Measurements from ENCODE around the gene PDE4D.

PDE4D gene

DNA sequence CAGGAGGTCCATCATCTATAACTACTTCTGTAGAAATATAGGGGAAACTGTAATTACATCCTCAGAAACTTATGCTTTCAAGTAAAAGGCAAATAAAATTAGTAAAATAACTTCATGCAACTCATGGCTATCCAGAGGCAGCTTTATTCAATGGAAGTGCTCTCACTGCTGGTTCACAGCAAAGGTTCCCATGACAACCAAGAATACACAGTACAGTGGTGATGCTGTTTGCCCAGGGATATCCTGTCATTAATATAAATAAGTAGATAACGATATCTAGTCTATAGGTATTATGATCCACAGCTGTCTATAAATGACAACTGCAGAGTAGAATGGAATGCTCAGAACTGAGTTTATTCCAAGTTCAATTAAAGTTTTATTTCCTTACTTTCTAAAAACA is 390.3 kb downstream of the PDE4D start:
- H3K79me1 ChIP-seq (ENCODE audit: low read depth, low read length) = no peaks in the 10 kb centered on the region
- no peak overlapping the region for H4K91ac ChIP-seq (ENCODE audit: low read depth, low read length, poor library complexity)
- no peak overlapping the region for H2BK5ac ChIP-seq (ENCODE audit: low read length)
- H3K4ac ChIP-seq (ENCODE audit: low read length) = no peak overlapping the region
- H3K18ac ChIP-seq (ENCODE audit: low read length) = no peak overlapping the region
- H3K14ac ChIP-seq (ENCODE audit: low read length) = no peak overlapping the region
- H3K4me2 ChIP-seq (ENCODE audit: insufficient read depth, low read length, poor library complexity, severe bottlenecking) = no peak overlapping the region
- no CpG with 5 or more reads among the region's 1 CpG for WGBS, 2 donors (ENCODE audit: extremely low coverage in 2 of 2, insufficient read length in 2 of 2, insufficient replicate concordance in 1 of 2)
- H2BK12ac ChIP-seq (ENCODE audit: low read length) = no peak overlapping the region
- H3K27me3 ChIP-seq (ENCODE audit: control insufficient read depth in 3 of 3, insufficient read depth in 3 of 3, low read depth in 1 of 3, low read length in 3 of 3) = no peaks in the 10 kb centered on the region
- no peak overlapping the region for H2BK15ac ChIP-seq (ENCODE audit: low read length)
- no peak overlapping the region for H3K9ac ChIP-seq (ENCODE audit: low read depth, low read length, poor library complexity)
- no peak overlapping the region for H3K23ac ChIP-seq (ENCODE audit: low read depth, low read length, poor library complexity)
- H3K4me1 ChIP-seq (ENCODE audit: control insufficient read depth in 2 of 2, insufficient read depth in 1 of 2, low read depth in 1 of 2, low read length in 2 of 2) = peaks cover 0 to 7% of the 10 kb centered on the region in 2 donors
- H3K36me3 ChIP-seq (replicated peaks in 1 of 2; ENCODE audit: control insufficient read depth in 2 of 2, insufficient read depth in 2 of 2, low read length in 2 of 2) = no peaks in the 10 kb centered on the region
- H2AK5ac ChIP-seq (ENCODE audit: low read depth, low read length) = no peak overlapping the region
- H3K9me3 ChIP-seq (replicated peaks in 1 of 2; ENCODE audit: control insufficient read depth in 2 of 2, insufficient read depth in 1 of 2, low read depth in 1 of 2, low read length in 2 of 2) = peaks cover 0 to 3% of the 10 kb centered on the region in 2 donors
- no peak overlapping the region for H2BK120ac ChIP-seq (ENCODE audit: low read depth, low read length)
- no peak overlapping the region for H3K4me3 ChIP-seq (ENCODE audit: low read length in 2 of 2)
- no peak overlapping the region for H4K8ac ChIP-seq (ENCODE audit: low read depth, low read length)
- no peak overlapping the region for H3K27ac ChIP-seq (replicated peaks; ENCODE audit: low read length)
- H2AFZ ChIP-seq (ENCODE audit: low read length) = no peak overlapping the region
- DNase-seq (ENCODE audit: low spot score) = no peak

- DNase-seq (ENCODE audit: low spot score) = no peak
- no peaks in the 10 kb centered on the region for H3K79me1 ChIP-seq (ENCODE audit: low read depth, low read length)
- no peak overlapping the region for H2AFZ ChIP-seq (ENCODE audit: low read length)
- H3K4ac ChIP-seq (ENCODE audit: low read length) = no peak overlapping the region
- H4K91ac ChIP-seq (ENCODE audit: low read depth, low read length, poor library complexity) = no peak overlapping the region
- H2BK120ac ChIP-seq (ENCODE audit: low read depth, low read length) = no peak overlapping the region
- no peak overlapping the region for H3K4me2 ChIP-seq (ENCODE audit: insufficient read depth, low read length, poor library complexity, severe bottlenecking)
- H3K4me3 ChIP-seq (ENCODE audit: low read length in 2 of 2) = no peak overlapping the region
- peaks cover 0 to 7% of the 10 kb centered on the region in 2 donors for H3K4me1 ChIP-seq (ENCODE audit: control insufficient read depth in 2 of 2, insufficient read depth in 1 of 2, low read depth in 1 of 2, low read length in 2 of 2)
- no peak overlapping the region for H3K18ac ChIP-seq (ENCODE audit: low read length)
- no CpG with 5 or more reads among the region's 1 CpG for WGBS, 2 donors (ENCODE audit: extremely low coverage in 2 of 2, insufficient read length in 2 of 2, insufficient replicate concordance in 1 of 2)
- H2AK5ac ChIP-seq (ENCODE audit: low read depth, low read length) = no peak overlapping the region
- H2BK5ac ChIP-seq (ENCODE audit: low read length) = no peak overlapping the region
- no peak overlapping the region for H2BK15ac ChIP-seq (ENCODE audit: low read length)
- no peak overlapping the region for H2BK12ac ChIP-seq (ENCODE audit: low read length)
- H3K23ac ChIP-seq (ENCODE audit: low read depth, low read length, poor library complexity) = no peak overlapping the region
- no peak overlapping the region for H4K8ac ChIP-seq (ENCODE audit: low read depth, low read length)
- H3K36me3 ChIP-seq (replicated peaks in 1 of 2; ENCODE audit: control insufficient read depth in 2 of 2, insufficient read depth in 2 of 2, low read length in 2 of 2) = no peaks in the 10 kb centered on the region
- no peaks in the 10 kb centered on the region for H3K27me3 ChIP-seq (ENCODE audit: control insufficient read depth in 3 of 3, insufficient read depth in 3 of 3, low read depth in 1 of 3, low read length in 3 of 3)
- peaks cover 2 to 3% of the 10 kb centered on the region in 2 donors for H3K9me3 ChIP-seq (replicated peaks in 1 of 2; ENCODE audit: control insufficient read depth in 2 of 2, insufficient read depth in 1 of 2, low read depth in 1 of 2, low read length in 2 of 2)
- H3K14ac ChIP-seq (ENCODE audit: low read length) = no peak overlapping the region
- no peak overlapping the region for H3K9ac ChIP-seq (ENCODE audit: low read depth, low read length, poor library complexity)
- H3K27ac ChIP-seq (replicated peaks; ENCODE audit: low read length) = no peak overlapping the region
These were observed 392.2 kb downstream of the PDE4D start for GRCh38 chr5:59501316-59501715.

- Histone ChIP-seq H2BK15ac (ENCODE audit: low read length) (no peak overlapping the region), H4K91ac (ENCODE audit: low read depth, low read length, poor library complexity) (no peak overlapping the region), H3K4ac (ENCODE audit: low read length) (no peak overlapping the region), H3K4me3 (ENCODE audit: low read length in 2 of 2) (no peak overlapping the region), H3K14ac (ENCODE audit: low read length) (no peak overlapping the region), H3K4me2 (ENCODE audit: insufficient read depth, low read length, poor library complexity, severe bottlenecking) (no peak overlapping the region), H2BK120ac (ENCODE audit: low read depth, low read length) (no peak overlapping the region), H3K79me1 (ENCODE audit: low read depth, low read length) (no peaks in the 10 kb centered on the region), H3K36me3 (replicated peaks in 1 of 2; ENCODE audit: control insufficient read depth in 2 of 2, insufficient read depth in 2 of 2, low read length in 2 of 2) (no peaks in the 10 kb centered on the region), H3K27ac (replicated peaks; ENCODE audit: low read length) (no peak overlapping the region), H3K27me3 (ENCODE audit: control insufficient read depth in 3 of 3, insufficient read depth in 3 of 3, low read depth in 1 of 3, low read length in 3 of 3) (no peaks in the 10 kb centered on the region), H3K4me1 (ENCODE audit: control insufficient read depth in 2 of 2, insufficient read depth in 1 of 2, low read depth in 1 of 2, low read length in 2 of 2) (peaks cover 0 to 7% of the 10 kb centered on the region in 2 donors), H3K9ac (ENCODE audit: low read depth, low read length, poor library complexity) (no peak overlapping the region), H3K9me3 (replicated peaks in 1 of 2; ENCODE audit: control insufficient read depth in 2 of 2, insufficient read depth in 1 of 2, low read depth in 1 of 2, low read length in 2 of 2) (peaks cover 2 to 6% of the 10 kb centered on the region in 2 donors), H3K23ac (ENCODE audit: low read depth, low read length, poor library complexity) (no peak overlapping the region), H3K18ac (ENCODE audit: low read length) (no peak overlapping the region), H2BK5ac (ENCODE audit: low read length) (no peak overlapping the region), H2BK12ac (ENCODE audit: low read length) (no peak overlapping the region), H2AFZ (ENCODE audit: low read length) (no peak overlapping the region), H4K8ac (ENCODE audit: low read depth, low read length) (no peak overlapping the region), H2AK5ac (ENCODE audit: low read depth, low read length) (no peak overlapping the region)
- no CpG with 5 or more reads among the region's 1 CpG for WGBS, 2 donors (ENCODE audit: extremely low coverage in 2 of 2, insufficient read length in 2 of 2, insufficient replicate concordance in 1 of 2)
- no peak for DNase-seq (ENCODE audit: low spot score)
These were observed 393.5 kb downstream of the PDE4D start for GRCh38 chr5:59500014-59500413.

DNA sequence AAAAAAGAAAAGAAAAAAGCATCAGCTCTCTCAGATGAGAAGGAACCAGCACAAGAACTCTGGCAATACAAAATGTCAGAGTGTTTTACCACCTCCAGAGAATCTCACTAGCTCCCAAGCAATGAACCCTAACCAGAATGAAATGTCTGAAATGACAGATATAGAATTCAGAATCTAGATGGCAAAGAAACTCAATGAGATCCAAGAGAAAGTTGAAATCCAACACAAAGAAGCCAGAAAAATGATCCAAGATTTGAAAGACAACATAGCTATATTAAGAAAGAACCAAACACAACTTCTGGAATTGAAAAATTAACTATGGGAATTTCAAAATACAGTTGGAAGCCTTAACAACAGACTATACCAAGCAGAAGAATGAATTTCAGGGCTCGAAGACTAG is 396.3 kb downstream of the PDE4D start:
- H3K4me3 ChIP-seq (ENCODE audit: low read length in 2 of 2) = no peak overlapping the region
- no peak overlapping the region for H2BK120ac ChIP-seq (ENCODE audit: low read depth, low read length)
- peaks cover 2 to 6% of the 10 kb centered on the region in 2 donors for H3K9me3 ChIP-seq (replicated peaks in 1 of 2; ENCODE audit: control insufficient read depth in 2 of 2, insufficient read depth in 1 of 2, low read depth in 1 of 2, low read length in 2 of 2)
- no peak overlapping the region for H3K9ac ChIP-seq (ENCODE audit: low read depth, low read length, poor library complexity)
- no peak overlapping the region for H4K8ac ChIP-seq (ENCODE audit: low read depth, low read length)
- H3K27ac ChIP-seq (replicated peaks; ENCODE audit: low read length) = no peak overlapping the region
- no peak overlapping the region for H2AFZ ChIP-seq (ENCODE audit: low read length)
- no peaks in the 10 kb centered on the region for H3K27me3 ChIP-seq (ENCODE audit: control insufficient read depth in 3 of 3, insufficient read depth in 3 of 3, low read depth in 1 of 3, low read length in 3 of 3)
- no peak overlapping the region for H4K91ac ChIP-seq (ENCODE audit: low read depth, low read length, poor library complexity)
- no peaks in the 10 kb centered on the region for H3K79me1 ChIP-seq (ENCODE audit: low read depth, low read length)
- no peak overlapping the region for H3K23ac ChIP-seq (ENCODE audit: low read depth, low read length, poor library complexity)
- DNase-seq (ENCODE audit: low spot score) = no peak
- WGBS, 2 donors (ENCODE audit: extremely low coverage in 2 of 2, insufficient read length in 2 of 2, insufficient replicate concordance in 1 of 2) = no CpG with 5 or more reads among the region's 1 CpG
- no peak overlapping the region for H2BK15ac ChIP-seq (ENCODE audit: low read length)
- H3K36me3 ChIP-seq (replicated peaks in 1 of 2; ENCODE audit: control insufficient read depth in 2 of 2, insufficient read depth in 2 of 2, low read length in 2 of 2) = no peaks in the 10 kb centered on the region
- no peak overlapping the region for H2AK5ac ChIP-seq (ENCODE audit: low read depth, low read length)
- H2BK12ac ChIP-seq (ENCODE audit: low read length) = no peak overlapping the region
- H3K4me1 ChIP-seq (ENCODE audit: control insufficient read depth in 2 of 2, insufficient read depth in 1 of 2, low read depth in 1 of 2, low read length in 2 of 2) = no peaks in the 10 kb centered on the region
- no peak overlapping the region for H3K4me2 ChIP-seq (ENCODE audit: insufficient read depth, low read length, poor library complexity, severe bottlenecking)
- no peak overlapping the region for H3K14ac ChIP-seq (ENCODE audit: low read length)
- H2BK5ac ChIP-seq (ENCODE audit: low read length) = no peak overlapping the region
- H3K4ac ChIP-seq (ENCODE audit: low read length) = no peak overlapping the region
- no peak overlapping the region for H3K18ac ChIP-seq (ENCODE audit: low read length)
